ENCODE results near the gene AKAP8L. TPM values are rescaled to one million over a fixed set of nuclear protein-coding genes. Genes with fewer than 3 reads are reported as not detected.
A peak's percentile ranks its signal among the peaks of the same experiment; 100 is the strongest.

Gene AKAP8L
- 53.5 and 62.0 TPM in 2 replicates for total RNA-seq

- peak; percentile 99 for DNase-seq (ENCODE audit: low read depth, low spot score)
Measured at GRCh38 chr19:15418579-15419412, at the start of gene AKAP8L. Gene AKAP8L (minus strand): TSS chr19:15418988. CDS start chr19:15418923, 65 bp downstream.

GRCh38 chr19:15467734-15468214 is 49.0 kb upstream of the AKAP8L start:
- no peak for DNase-seq (ENCODE audit: low read depth, low spot score)

GRCh38 chr19:15466851-15467733 is 48.3 kb upstream of the AKAP8L start:
- DNase-seq (ENCODE audit: low read depth, low spot score) = peak; percentile 92

GRCh38 chr19:15464394-15465385 is 45.9 kb upstream of the AKAP8L start, which contains the start of gene RASAL3:
Gene RASAL3 (minus strand): TSS chr19:15464544. CDS start chr19:15464358, 186 bp downstream.
- no peak for DNase-seq (ENCODE audit: low read depth, low spot score)

GRCh38 chr19:15463861-15464371 is 45.1 kb upstream of the AKAP8L start:
- DNase-seq (ENCODE audit: low read depth, low spot score) = no peak

- DNase-seq (ENCODE audit: low read depth, low spot score) = no peak
Measured at GRCh38 chr19:15461694-15462093, 42.9 kb upstream of the AKAP8L start.

GRCh38 chr19:15457701-15458484 is 39.1 kb upstream of the AKAP8L start:
- DNase-seq (ENCODE audit: low read depth, low spot score) = no peak

GRCh38 chr19:15456871-15457700 is 38.3 kb upstream of the AKAP8L start:
- no peak for DNase-seq (ENCODE audit: low read depth, low spot score)

GRCh38 chr19:15456441-15456840 is 37.7 kb upstream of the AKAP8L start:
- DNase-seq (ENCODE audit: low read depth, low spot score) = no peak

GRCh38 chr19:15455996-15456395 is 37.2 kb upstream of the AKAP8L start:
- no peak for DNase-seq (ENCODE audit: low read depth, low spot score)

GRCh38 chr19:15453906-15454860 is 35.4 kb upstream of the AKAP8L start:
- no peak for DNase-seq (ENCODE audit: low read depth, low spot score)

- DNase-seq (ENCODE audit: low read depth, low spot score) = no peak
Measured at GRCh38 chr19:15453091-15453578, 34.3 kb upstream of the AKAP8L start.

GRCh38 chr19:15452111-15453047 is 33.6 kb upstream of the AKAP8L start:
- DNase-seq (ENCODE audit: low read depth, low spot score) = peak; percentile 73

GRCh38 chr19:15450528-15450890 is 31.7 kb upstream of the AKAP8L start:
- DNase-seq (ENCODE audit: low read depth, low spot score) = no peak

- DNase-seq (ENCODE audit: low read depth, low spot score) = no peak
Measured at GRCh38 chr19:15449620-15450527, 31.1 kb upstream of the AKAP8L start, which contains the start of gene WIZ. Gene WIZ (minus strand): TSS chr19:15449956. CDS start chr19:15448307, 1,649 bp downstream.
